Measurements from ENCODE around the gene DNAJB14. TPM values are rescaled to one million over a fixed set of nuclear protein-coding genes. Genes with fewer than 3 reads are reported as not detected.

DNAJB14 gene
- total and polyA plus RNA-seq, 2 donors (not counting 3 experiments of a cell fraction or from before 2014, with no cell fraction given), result 9.2 to 56.7 TPM

DNA sequence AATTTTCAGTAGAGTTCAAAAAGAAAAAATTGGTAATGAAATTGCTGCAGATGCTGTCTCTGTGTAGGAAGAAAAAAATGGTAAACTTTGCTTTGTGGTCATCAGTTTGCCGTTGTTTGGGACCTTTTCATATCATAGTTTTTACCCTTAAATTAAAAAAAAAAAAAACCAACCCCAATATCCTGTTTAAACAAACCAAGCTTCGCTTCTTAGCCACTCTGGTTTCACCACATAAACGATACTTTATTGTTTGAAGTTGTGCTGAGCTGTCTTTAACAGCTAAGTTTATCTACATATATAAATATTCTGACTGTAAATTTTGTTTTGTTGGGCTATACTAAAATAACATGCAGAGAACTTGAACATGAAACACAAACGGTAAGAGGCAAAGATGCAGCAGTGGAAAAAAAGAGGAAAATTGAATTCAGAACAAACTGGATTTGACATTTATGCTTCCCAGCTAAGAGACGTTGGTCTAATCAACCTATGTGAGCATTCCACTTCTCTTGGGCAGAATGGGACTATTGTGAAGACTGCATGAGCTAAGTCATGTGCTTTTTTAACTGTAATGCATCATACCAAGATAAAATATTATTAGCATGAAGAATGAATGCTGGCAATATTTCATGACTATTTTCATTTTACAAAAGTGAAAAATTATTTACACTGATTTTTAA, 19.4 kb upstream of the DNAJB14 start:
- no peaks in the 10 kb centered on the region for H3K36me3 ChIP-seq (ENCODE audit: control insufficient read depth in 2 of 2, extremely low read depth in 1 of 2, insufficient read depth in 2 of 2, low read length in 2 of 2)
- H3K4me3 ChIP-seq (replicated peaks in 1 of 3; ENCODE audit: insufficient read depth in 1 of 3, low read depth in 1 of 3, low read length in 3 of 3), result no peak overlapping the region
- no peaks in the 10 kb centered on the region for H3K4me1 ChIP-seq (ENCODE audit: control insufficient read depth, extremely low read depth, insufficient read depth, low read length)
- no TSS peak for BruUV-seq (replicated peaks)
- intact Hi-C loops (cut with micrococcal nuclease) (no loop called here), dilution Hi-C loops (cut with MboI; ENCODE audit: extremely low pct_ligation_motif_present, low sequenced_read_pairs) (no loop called here)
- H3K27ac ChIP-seq (ENCODE audit: insufficient read depth, low read depth, low read length), result no peak overlapping the region
- H2AFZ ChIP-seq (ENCODE audit: low read depth, low read length), result no peak overlapping the region
- H3K27me3 ChIP-seq (ENCODE audit: control insufficient read depth in 2 of 2, insufficient read depth in 2 of 2, low read length in 2 of 2), result no peaks in the 10 kb centered on the region
- POLR2A ChIA-PET, result no interaction called here
- FAIRE-seq (no peak), DNase-seq (ENCODE audit: low read depth, low spot score) (no peak)
- no peaks in the 10 kb centered on the region for H3K9me1 ChIP-seq (replicated peaks; ENCODE audit: control insufficient read depth, extremely low read depth, insufficient read depth, low read length)
- no peak overlapping the region for H3K4me2 ChIP-seq (ENCODE audit: insufficient read depth, low read length)
- H4K20me1 ChIP-seq (replicated peaks; ENCODE audit: control insufficient read depth, extremely low read depth, insufficient read depth, low read length), result no peaks in the 10 kb centered on the region
- no peak overlapping the region for H3K9ac ChIP-seq (replicated peaks; ENCODE audit: extremely low read depth, insufficient read depth, low read length)
- TF ChIP-seq GATA2 (IDR thresholded peaks at IDR 0.05; ENCODE audit: insufficient read depth, insufficient read length, low read depth, low read length), result no peak
- H3K79me2 ChIP-seq (ENCODE audit: control insufficient read depth, insufficient read depth, low read length), result no peaks in the 10 kb centered on the region
- CTCF ChIA-PET, result no interaction called here
- H3K9me3 ChIP-seq (replicated peaks; ENCODE audit: control insufficient read depth, insufficient read depth, low read length), result no peaks in the 10 kb centered on the region

- Histone ChIP-seq H3K79me2 (ENCODE audit: control insufficient read depth, insufficient read depth, low read length) (no peaks in the 10 kb centered on the region), H2AFZ (ENCODE audit: low read depth, low read length) (no peak overlapping the region), H4K20me1 (replicated peaks; ENCODE audit: control insufficient read depth, extremely low read depth, insufficient read depth, low read length) (no peaks in the 10 kb centered on the region), H3K9me3 (replicated peaks; ENCODE audit: control insufficient read depth, insufficient read depth, low read length) (no peaks in the 10 kb centered on the region), H3K4me3 (replicated peaks in 1 of 3; ENCODE audit: insufficient read depth in 1 of 3, low read depth in 1 of 3, low read length in 3 of 3) (no peak overlapping the region), H3K9ac (replicated peaks; ENCODE audit: extremely low read depth, insufficient read depth, low read length) (no peak overlapping the region), H3K36me3 (ENCODE audit: control insufficient read depth in 2 of 2, extremely low read depth in 1 of 2, insufficient read depth in 2 of 2, low read length in 2 of 2) (no peaks in the 10 kb centered on the region), H3K27me3 (ENCODE audit: control insufficient read depth in 2 of 2, insufficient read depth in 2 of 2, low read length in 2 of 2) (no peaks in the 10 kb centered on the region), H3K4me2 (ENCODE audit: insufficient read depth, low read length) (no peak overlapping the region), H3K9me1 (replicated peaks; ENCODE audit: control insufficient read depth, extremely low read depth, insufficient read depth, low read length) (no peaks in the 10 kb centered on the region), H3K4me1 (ENCODE audit: control insufficient read depth, extremely low read depth, insufficient read depth, low read length) (no peaks in the 10 kb centered on the region), H3K27ac (ENCODE audit: insufficient read depth, low read depth, low read length) (no peak overlapping the region)
- no peak for TF ChIP-seq FOS (IDR thresholded peaks at IDR 0.05; ENCODE audit: borderline replicate concordance, insufficient read depth, low read length)
- TF ChIP-seq, protein P1, sequence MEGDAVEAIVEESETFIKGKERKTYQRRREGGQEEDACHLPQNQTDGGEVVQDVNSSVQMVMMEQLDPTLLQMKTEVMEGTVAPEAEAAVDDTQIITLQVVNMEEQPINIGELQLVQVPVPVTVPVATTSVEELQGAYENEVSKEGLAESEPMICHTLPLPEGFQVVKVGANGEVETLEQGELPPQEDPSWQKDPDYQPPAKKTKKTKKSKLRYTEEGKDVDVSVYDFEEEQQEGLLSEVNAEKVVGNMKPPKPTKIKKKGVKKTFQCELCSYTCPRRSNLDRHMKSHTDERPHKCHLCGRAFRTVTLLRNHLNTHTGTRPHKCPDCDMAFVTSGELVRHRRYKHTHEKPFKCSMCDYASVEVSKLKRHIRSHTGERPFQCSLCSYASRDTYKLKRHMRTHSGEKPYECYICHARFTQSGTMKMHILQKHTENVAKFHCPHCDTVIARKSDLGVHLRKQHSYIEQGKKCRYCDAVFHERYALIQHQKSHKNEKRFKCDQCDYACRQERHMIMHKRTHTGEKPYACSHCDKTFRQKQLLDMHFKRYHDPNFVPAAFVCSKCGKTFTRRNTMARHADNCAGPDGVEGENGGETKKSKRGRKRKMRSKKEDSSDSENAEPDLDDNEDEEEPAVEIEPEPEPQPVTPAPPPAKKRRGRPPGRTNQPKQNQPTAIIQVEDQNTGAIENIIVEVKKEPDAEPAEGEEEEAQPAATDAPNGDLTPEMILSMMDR (IDR thresholded peaks at IDR 0.05; ENCODE audit: extremely low read depth in 1 of 2, insufficient read depth in 1 of 2, low read depth in 1 of 2, low read length in 2 of 2), result no peak
- TF ChIP-seq POLR2AphosphoS5 (IDR thresholded peaks at IDR 0.05; ENCODE audit: insufficient read depth, low read depth, low read length), result no peak
- TF ChIP-seq, protein P2, sequence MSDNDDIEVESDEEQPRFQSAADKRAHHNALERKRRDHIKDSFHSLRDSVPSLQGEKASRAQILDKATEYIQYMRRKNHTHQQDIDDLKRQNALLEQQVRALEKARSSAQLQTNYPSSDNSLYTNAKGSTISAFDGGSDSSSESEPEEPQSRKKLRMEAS (IDR thresholded peaks at IDR 0.05; ENCODE audit: insufficient read depth, insufficient read length), result no peak
- TF ChIP-seq POLR2A (IDR thresholded peaks at IDR 0.05; ENCODE audit: low read depth, low read length), result no peak
- no peak for TF ChIP-seq JUN (IDR thresholded peaks at IDR 0.05; ENCODE audit: borderline replicate concordance, insufficient read depth, insufficient read length, low read depth)
- TF ChIP-seq MYC (IDR thresholded peaks at IDR 0.05; ENCODE audit: low read depth, low read length), result no peak
- TF ChIP-seq GATA2 (IDR thresholded peaks at IDR 0.05; ENCODE audit: insufficient read depth, insufficient read length, low read depth, low read length), result no peak
- no peak for TF ChIP-seq EZH2 (IDR thresholded peaks at IDR 0.05; ENCODE audit: borderline replicate concordance, low read depth, low read length, severe bottlenecking)
- ChIA-PET CTCF (no interaction called here), POLR2A (no interaction called here)
- FAIRE-seq, result no peak
- DNase-seq (ENCODE audit: low read depth, low spot score), result no peak
- intact Hi-C loops (cut with micrococcal nuclease), result no loop called here
- dilution Hi-C loops (cut with MboI; ENCODE audit: extremely low pct_ligation_motif_present, low sequenced_read_pairs), result no loop called here
- BruUV-seq (replicated peaks), result no TSS peak
Observed at GRCh38 chr4:99965173-99965572, 18.8 kb upstream of the DNAJB14 start.

All from endothelial cell of umbilical vein (primary cell).